Measurements from ENCODE around the gene PIK3CB.
A peak's percentile ranks its signal among the peaks of the same experiment; 100 is the strongest.
"Not testable (repeated sequence)": the region's sequence is repeated elsewhere in the genome, so short reads cannot be mapped to it uniquely, and the experiment has no call there.

Gene PIK3CB

GRCh38 chr3:138802223-138802622, 32.5 kb downstream of the PIK3CB start:
- DNase-seq: not testable (repeated sequence)

GRCh38 chr3:138801792-138802191, 32.9 kb downstream of the PIK3CB start:
- DNase-seq: no peak

DNA sequence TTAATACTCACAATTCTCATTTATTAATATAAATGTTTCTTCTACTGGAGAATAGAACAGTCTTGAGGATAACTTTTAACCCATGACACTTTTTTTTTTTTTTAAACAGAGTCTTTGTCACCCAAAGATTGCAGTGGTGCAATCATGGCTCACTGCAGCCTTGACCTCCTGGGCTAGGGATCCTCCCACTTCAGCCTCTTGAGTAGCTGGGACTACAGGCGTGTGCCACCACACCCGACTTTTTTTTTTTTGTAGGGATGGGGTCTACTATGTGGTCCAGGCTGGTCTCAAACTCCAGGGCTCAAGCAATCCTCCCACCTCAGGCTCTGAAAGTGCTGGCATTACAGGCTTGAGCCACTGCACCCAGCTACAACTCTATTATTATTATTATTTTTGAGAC, 34.5 kb downstream of the PIK3CB start:
- DNase-seq: no peak

DNA sequence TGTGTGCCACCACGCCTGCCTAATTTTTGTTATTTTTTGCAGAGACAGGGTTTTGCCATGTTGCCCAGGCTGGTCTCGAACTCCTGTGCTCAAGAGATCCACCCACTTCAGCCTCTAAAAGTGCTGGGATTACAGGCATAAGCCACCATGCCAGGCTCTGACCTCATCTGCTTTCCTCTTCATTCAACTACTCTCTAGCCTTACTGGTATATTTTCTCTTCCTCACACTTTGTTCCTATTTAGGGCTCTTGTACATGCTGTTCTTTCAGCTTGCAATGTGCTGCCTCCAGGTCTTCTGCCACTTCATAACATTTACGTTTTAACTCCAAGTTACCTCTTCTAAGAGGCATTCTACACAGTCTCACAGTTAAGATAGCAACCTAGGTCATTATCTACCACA, 34.9 kb downstream of the PIK3CB start:
- no peak for DNase-seq

- no peak for DNase-seq
Observed at GRCh38 chr3:138797508-138798038, 37.2 kb downstream of the PIK3CB start.

DNA sequence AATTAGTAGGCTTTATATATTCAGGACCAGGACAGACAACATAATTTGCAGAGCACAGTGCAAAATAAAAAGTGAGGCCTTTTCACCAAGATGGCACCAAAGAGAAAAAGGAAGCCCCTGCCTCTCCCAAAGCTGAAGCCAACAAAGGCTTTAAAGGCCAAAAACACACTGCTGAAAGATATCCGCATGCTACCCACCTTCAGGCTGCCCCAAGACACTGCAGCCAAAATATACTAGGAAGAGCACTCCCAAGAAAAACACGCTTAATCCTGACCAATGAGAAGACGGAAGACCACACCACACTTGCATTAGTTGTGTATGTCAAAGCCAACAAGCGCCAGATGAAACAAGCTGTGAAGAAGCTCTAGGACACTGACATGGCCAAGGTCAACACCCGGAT, 38.0 kb downstream of the PIK3CB start:
- DNase-seq: no peak

- DNase-seq: no peak
Observed at GRCh38 chr3:138786788-138787271, 47.9 kb downstream of the PIK3CB start.

DNA sequence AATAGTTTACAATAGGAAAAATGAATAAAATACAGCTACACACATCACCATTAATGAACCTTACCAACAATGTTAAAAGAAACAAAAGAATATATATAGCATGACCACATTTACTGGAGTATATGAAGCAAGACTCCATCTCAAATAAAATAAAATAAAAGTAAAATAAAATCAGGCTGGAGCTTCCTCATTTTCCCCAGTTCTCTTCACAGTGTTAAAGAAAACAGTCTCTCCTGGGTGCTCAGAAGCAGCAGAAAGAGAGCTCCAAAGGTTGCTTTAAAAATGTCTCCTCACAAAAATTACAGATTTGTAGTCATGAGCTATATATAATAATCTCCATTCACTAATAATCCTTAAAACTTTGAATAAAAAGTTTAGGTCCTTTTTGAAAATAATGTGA, 48.8 kb downstream of the PIK3CB start:
- no peak for DNase-seq

DNA sequence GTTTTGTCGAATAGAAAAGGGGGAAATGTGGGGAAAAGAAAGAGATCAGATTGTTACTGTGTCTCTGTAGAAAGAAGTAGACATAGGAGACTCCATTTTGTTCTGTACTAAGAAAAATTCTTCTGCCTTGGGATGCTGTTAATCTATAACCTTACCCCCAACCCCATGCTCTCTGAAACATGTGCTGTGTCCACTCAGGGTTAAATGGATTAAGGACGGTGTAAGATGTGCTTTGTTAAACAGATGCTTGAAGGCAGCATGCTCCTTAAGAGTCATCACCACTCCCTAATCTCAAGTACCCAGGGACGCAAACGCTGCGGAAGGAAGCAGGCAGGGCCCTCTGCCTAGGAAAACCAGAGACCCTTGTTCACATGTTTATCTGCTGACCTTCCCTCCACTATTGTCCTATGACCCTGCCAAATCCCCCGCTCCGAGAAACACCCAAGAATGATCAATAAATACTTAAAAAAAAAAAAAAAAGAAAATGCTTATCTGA, 49.3 kb downstream of the PIK3CB start:
- DNase-seq: not testable (repeated sequence)

DNA sequence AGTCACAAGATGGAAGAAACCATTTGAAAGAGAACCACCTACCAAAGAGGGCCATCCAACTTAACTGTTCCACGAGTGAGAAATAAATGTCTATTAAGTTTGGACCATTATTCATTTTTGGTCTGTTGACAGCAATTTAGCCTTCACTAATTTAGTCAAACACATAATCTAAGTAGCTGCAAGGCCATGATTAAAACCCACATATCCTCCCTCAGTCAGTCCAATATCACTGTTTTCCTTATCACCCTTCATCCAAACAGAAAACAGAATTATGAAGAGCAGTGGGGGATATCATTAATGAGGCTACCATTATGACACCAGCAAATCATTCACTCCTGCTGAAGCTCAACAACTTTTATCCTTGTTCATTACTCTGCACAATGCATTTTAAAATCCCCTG, 52.0 kb downstream of the PIK3CB start:
- DNase-seq: no peak

DNA sequence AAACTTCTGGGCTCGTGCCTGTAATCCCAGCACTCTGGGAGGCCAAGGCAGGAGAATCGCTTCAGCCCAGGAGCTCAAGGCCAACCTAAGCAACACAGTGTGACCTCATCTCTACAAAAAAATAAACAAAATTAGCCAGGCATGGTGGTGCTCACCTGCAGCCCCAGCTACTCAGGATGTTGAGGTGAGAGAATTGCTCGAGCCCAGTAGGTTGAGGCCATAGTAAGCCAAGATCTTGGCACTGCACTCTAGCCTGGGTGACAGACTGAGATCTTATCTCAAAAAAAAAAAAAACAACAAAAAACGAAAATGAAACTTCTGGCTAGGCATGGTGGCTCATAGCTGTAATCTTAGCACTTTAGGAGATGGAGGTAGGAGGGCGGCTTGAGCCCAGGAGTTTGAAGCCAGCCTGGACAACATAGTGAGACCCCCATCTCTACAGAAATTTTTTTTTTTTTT, 53.7 kb downstream of the PIK3CB start:
- DNase-seq: peak; percentile 84

GRCh38 chr3:138778643-138779042, 56.1 kb downstream of the PIK3CB start:
- DNase-seq: no peak

- DNase-seq: no peak
Observed at GRCh38 chr3:138776961-138777360, 57.8 kb downstream of the PIK3CB start.

GRCh38 chr3:138775254-138775595, 59.5 kb downstream of the PIK3CB start:
- no peak for DNase-seq

DNA sequence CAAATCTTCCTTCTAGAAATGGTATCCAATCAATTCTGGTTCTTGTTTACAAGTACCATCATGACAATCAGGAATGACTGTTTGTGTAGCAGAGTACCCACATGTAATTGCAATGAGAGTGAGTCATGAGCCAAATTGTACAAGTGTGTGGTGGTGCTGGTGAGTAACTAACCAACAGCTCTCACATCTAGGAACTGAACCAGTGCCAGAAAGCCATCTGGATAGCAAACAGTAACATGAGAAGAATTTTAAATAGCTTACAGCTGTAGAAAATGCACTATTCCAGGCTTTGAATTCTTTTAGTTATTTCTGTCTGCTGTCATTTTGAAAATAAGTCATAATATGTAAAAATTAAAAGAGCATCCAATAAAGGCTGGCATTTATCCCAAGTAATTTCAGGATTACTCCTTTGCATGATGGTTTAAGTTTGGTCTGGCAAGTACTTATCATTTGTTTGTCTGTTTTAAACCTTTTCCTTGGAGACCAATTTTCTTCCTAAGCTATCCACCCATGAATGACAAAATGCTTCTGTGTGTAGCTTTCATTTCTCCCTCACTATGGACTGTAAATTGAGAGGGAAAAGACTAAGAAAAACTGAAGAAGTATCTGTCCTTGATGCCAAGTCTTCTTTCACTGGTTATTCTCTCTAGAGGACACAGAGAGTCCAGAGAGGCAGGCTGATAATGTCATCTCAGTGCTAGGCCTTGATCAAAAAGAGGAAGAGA, 60.0 kb downstream of the PIK3CB start:
- no peak for DNase-seq

- DNase-seq: no peak
Observed at GRCh38 chr3:138771585-138771984, 63.1 kb downstream of the PIK3CB start.

DNA sequence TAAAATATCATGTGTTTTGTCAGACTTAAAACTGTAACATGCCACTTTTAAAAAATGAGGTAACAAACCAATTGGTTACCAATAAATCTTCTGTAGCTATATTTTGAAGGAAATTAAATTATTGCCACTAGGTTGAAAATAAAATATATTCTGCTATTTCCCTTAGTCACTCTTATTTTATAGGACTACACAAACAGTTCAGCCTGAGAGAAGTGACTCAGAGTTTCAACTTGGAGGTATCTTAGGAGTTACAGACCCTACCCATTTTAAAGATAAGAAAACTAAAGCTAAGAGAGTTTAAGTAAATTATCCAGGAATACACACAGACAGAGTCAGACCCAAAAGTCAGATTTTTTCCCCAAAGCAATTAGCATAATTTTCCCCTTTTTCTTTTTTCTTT, 65.1 kb downstream of the PIK3CB start:
- DNase-seq: no peak

- no peak for DNase-seq
Observed at GRCh38 chr3:138768946-138769345, 65.8 kb downstream of the PIK3CB start.

DNA sequence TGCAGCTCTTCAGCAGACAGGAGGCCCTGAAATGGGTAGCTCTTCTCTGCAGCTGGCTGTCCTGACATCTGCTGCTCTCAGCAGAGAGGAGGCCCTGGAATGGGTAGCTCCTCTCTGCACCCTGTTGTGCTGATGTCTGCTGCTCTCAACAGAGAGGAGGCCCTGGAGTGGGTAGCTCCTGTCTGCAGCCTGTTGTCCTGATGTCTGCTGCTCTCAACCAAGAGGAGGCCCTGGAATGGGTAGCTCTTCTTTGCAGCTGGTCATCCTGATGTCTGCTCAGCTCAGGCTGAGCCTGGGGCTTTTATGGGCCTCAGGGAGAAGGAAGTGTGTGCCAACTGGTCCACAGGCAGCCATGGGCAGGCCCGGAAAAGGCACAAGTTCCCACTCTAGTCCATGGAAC, 66.6 kb downstream of the PIK3CB start:
- DNase-seq: no peak

DNA sequence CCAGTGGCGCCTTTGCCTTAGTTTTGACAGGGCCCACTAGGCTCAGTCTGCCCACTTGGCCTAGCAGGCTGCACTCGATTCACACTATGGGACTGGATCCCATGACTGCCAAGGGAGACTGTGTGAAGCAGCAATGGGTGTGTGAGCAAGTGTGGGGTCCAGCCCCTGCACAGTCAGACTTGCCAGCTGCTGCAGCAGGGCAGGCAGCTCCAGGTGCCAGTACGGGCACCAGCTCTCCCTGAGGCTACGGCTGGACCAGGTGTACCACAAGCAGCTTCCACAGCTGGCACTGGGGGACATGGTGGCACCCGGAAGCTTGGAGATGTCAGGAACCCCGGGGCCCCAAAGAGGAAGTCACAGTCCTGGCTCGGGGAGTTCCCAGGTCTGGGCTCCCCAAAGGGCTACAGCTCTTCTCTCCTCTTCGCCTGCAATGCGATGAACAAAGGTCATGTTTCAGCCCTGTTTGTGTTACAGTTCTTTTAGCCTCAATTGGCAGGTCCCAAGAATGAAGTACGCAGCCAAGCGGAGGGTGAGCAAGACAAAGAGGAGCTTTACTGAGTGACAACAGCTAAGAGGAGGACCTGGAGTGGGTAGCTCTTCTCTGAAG, 67.1 kb downstream of the PIK3CB start:
- DNase-seq: no peak

GRCh38 chr3:138761002-138761401, 73.7 kb downstream of the PIK3CB start:
- no peak for DNase-seq

GRCh38 chr3:138748190-138748589, 86.5 kb downstream of the PIK3CB start:
- DNase-seq: no peak

DNA sequence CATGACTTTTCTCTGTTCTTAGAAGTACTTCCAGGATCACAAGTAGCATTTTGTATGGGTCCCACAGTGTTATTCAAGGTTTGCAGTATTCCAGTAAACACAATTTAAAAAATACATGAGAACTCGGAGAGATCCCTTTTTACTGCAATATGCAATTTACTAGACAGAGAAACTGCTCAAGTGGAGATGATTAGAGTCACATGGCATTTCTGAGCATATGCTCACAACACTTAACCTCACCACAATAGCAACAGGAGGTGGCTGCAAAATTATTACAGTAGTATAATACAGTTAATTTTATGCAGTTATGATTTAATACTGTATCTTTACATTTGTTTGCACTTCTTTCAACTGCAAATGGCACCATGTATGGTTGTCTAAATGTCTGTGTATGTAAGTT, 87.5 kb downstream of the PIK3CB start:
- no peak for DNase-seq

- no peak for DNase-seq
Observed at GRCh38 chr3:138740072-138740471, 94.7 kb downstream of the PIK3CB start.

Data from CD4-positive, alpha-beta T cell treated with Interleukin-17A for 1 hour (primary cell).